AG10803 (cell line): ENCODE results near the gene ETNPPL.

Experiments used
- DNase-seq: peaks from one replicate; pipeline ENCODE4 v3.0.0; 2010; ENCODE audit warnings: low read depth
- H3K4me3 ChIP-seq: 2 replicates; pipeline ENCODE4 v1.5.1; 2011; ENCODE audit warnings: mild to moderate bottlenecking, low read length, control low read depth
- TF ChIP-seq, protein P1 (sequence below): conservative IDR thresholded peaks from 2 replicates; pipeline ENCODE4 v1.5.1; 2011; ENCODE audit warnings: mild to moderate bottlenecking, low read length, control low read depth, inconsistent platforms

ETNPPL gene

GRCh38 chr4:108702960-108703359 is 59.9 kb downstream of the ETNPPL start:
- no peak overlapping the region for H3K4me3 ChIP-seq
- DNase-seq, result peak; percentile 32
- TF ChIP-seq, protein P1, sequence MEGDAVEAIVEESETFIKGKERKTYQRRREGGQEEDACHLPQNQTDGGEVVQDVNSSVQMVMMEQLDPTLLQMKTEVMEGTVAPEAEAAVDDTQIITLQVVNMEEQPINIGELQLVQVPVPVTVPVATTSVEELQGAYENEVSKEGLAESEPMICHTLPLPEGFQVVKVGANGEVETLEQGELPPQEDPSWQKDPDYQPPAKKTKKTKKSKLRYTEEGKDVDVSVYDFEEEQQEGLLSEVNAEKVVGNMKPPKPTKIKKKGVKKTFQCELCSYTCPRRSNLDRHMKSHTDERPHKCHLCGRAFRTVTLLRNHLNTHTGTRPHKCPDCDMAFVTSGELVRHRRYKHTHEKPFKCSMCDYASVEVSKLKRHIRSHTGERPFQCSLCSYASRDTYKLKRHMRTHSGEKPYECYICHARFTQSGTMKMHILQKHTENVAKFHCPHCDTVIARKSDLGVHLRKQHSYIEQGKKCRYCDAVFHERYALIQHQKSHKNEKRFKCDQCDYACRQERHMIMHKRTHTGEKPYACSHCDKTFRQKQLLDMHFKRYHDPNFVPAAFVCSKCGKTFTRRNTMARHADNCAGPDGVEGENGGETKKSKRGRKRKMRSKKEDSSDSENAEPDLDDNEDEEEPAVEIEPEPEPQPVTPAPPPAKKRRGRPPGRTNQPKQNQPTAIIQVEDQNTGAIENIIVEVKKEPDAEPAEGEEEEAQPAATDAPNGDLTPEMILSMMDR, result no peak

- no peak overlapping the region for H3K4me3 ChIP-seq
- DNase-seq, result peak; percentile 86
- TF ChIP-seq, protein P1, result no peak
Measured at GRCh38 chr4:108700081-108700757, 62.6 kb downstream of the ETNPPL start.

DNA sequence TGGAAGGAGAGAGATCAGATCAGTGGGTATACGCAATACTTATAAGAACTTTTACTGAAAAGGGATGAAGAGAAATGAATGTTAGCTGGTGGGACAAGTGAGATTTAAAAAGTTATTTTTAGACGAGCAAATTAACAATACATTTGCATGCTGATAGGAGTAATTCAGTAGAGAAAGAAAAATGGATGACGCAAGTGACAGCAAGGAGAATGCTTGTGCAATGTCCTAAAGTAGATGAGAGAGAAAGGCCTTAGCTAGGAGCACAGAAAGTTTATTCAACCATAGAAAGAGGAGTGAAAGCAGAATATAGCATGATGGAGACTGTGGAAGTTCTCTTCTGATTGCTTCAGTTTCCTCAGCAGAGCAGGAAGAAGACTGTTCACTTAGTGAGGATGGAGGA is 66.7 kb downstream of the ETNPPL start:
- TF ChIP-seq, protein P1, result no peak
- DNase-seq, result no peak
- H3K4me3 ChIP-seq, result no peak overlapping the region

GRCh38 chr4:108695062-108695461 is 67.8 kb downstream of the ETNPPL start:
- H3K4me3 ChIP-seq, result no peak overlapping the region
- TF ChIP-seq, protein P1, result no peak
- no peak for DNase-seq

GRCh38 chr4:108694423-108694822 is 68.4 kb downstream of the ETNPPL start:
- no peak for DNase-seq
- no peak overlapping the region for H3K4me3 ChIP-seq
- TF ChIP-seq, protein P1, result no peak

GRCh38 chr4:108693819-108694218 is 69.0 kb downstream of the ETNPPL start:
- TF ChIP-seq, protein P1, result no peak
- peak; percentile 21 for DNase-seq
- no peak overlapping the region for H3K4me3 ChIP-seq

DNA sequence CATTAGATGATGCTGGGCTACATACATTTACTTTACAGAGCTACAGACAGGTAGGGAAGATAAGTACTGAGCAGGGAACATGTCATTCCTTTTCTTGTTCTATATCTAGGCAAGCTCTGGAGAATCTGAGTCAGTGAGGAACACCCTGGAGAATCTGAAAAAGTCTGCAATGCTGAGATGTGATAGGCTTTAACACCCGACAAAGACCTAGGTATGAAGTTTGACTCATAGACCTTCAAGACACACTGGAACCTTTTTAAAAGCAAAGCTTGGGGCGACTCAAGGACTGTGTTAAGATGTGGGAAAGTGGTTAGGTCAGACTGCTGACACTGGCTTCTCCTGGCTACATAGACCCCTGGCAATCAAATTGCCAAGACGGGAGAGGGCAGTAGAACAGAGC is 69.6 kb downstream of the ETNPPL start:
- TF ChIP-seq, protein P1, result no peak

More for the DNA sequence above, 69.6 kb downstream of the ETNPPL start:
- no peak overlapping the region for H3K4me3 ChIP-seq
- DNase-seq, result no peak
